Erythroblast (primary cell): ENCODE measurements around the gene ILF3.
A peak's percentile ranks its signal among the peaks of the same experiment; 100 is the strongest.

Source experiments
- DNase-seq, 2 experiments: peaks; one replicate each; lab custom pipeline; 2025; lab: John Stamatoyannopoulos, UW
- GATA1 ChIP-seq: IDR thresholded peaks from 2 replicates; pipeline ENCODE4 v1.6.1; 2011; ENCODE audit warnings: low read depth, mild to moderate bottlenecking, control low read depth, low read length, moderate library complexity
- POLR2A ChIP-seq: IDR thresholded peaks from 2 replicates; pipeline ENCODE4 v1.6.1; 2011; ENCODE audit warnings: mild to moderate bottlenecking, low read length

Gene ILF3

GRCh38 chr19:10717054-10717355, 62.9 kb downstream of the ILF3 start:
- TF ChIP-seq POLR2A (no peak), GATA1 (no peak)
- no peak for DNase-seq

- DNase-seq: peak; percentile 100
- TF ChIP-seq GATA1 (no peak), POLR2A (peak; percentile 76)
Measured at GRCh38 chr19:10717356-10718204, 63.4 kb downstream of the ILF3 start, which contains the start of gene DNM2. Gene DNM2, plus strand, starts transcription at chr19:10718079. Its CDS starts 164 bp downstream, at chr19:10718243.

GRCh38 chr19:10718205-10719196, 64.4 kb downstream of the ILF3 start:
- TF ChIP-seq POLR2A: peak; percentile 23
- no peak for TF ChIP-seq GATA1
- peak; percentile 70 to 80 for DNase-seq

GRCh38 chr19:10719466-10719961, 65.4 kb downstream of the ILF3 start:
- DNase-seq: peak; percentile 70 to 85
- no peak for TF ChIP-seq POLR2A
- no peak for TF ChIP-seq GATA1

- no peak for TF ChIP-seq POLR2A
- no peak for TF ChIP-seq GATA1
- DNase-seq: no peak
Measured at GRCh38 chr19:10720607-10721125, 66.5 kb downstream of the ILF3 start.

- no peak for DNase-seq
- no peak for TF ChIP-seq POLR2A
Measured at GRCh38 chr19:10723591-10723990, 69.4 kb downstream of the ILF3 start.

- no peak for DNase-seq
- no peak for TF ChIP-seq GATA1
- TF ChIP-seq POLR2A: no peak
Measured at GRCh38 chr19:10724573-10725071, 70.5 kb downstream of the ILF3 start.

GRCh38 chr19:10725415-10725814, 71.3 kb downstream of the ILF3 start:
- no peak for TF ChIP-seq GATA1
- TF ChIP-seq POLR2A: no peak
- DNase-seq: no peak

- TF ChIP-seq POLR2A: no peak
- TF ChIP-seq GATA1: no peak
- DNase-seq: no peak
Measured at GRCh38 chr19:10726268-10726667, 72.1 kb downstream of the ILF3 start.

GRCh38 chr19:10727685-10728201, 73.6 kb downstream of the ILF3 start:
- TF ChIP-seq POLR2A (no peak), GATA1 (no peak)
- DNase-seq: no peak

- TF ChIP-seq POLR2A (no peak), GATA1 (no peak)
- DNase-seq: no peak
Measured at GRCh38 chr19:10729411-10729810, 75.3 kb downstream of the ILF3 start.

GRCh38 chr19:10730932-10731331, 76.8 kb downstream of the ILF3 start:
- TF ChIP-seq GATA1: no peak
- TF ChIP-seq POLR2A: no peak
- no peak for DNase-seq

- DNase-seq: no peak
- no peak for TF ChIP-seq GATA1
- TF ChIP-seq POLR2A: no peak
Measured at GRCh38 chr19:10735741-10736140, 81.6 kb downstream of the ILF3 start.

- no peak for DNase-seq
- TF ChIP-seq GATA1 (no peak), POLR2A (no peak)
Measured at GRCh38 chr19:10736189-10736588, 82.0 kb downstream of the ILF3 start.
